DOHH2 (cell line): ENCODE measurements around the gene UBA5.

Experiments used
- H3F3A ChIP-seq: fragments of 200-600 bp; sonication (generic), shearing (Covaris generic); 2 replicates; pipeline ENCODE4 v1.6.0; 2016; ENCODE audit warnings: antibody characterized with exemption, mild to moderate bottlenecking; ENCODE audit not compliant: control insufficient read depth, insufficient read depth
- H3K27ac ChIP-seq: fragments of 200-600 bp; sonication (generic); 2 replicates; pipeline ENCODE4 v1.5.1; 2014; ENCODE audit warnings: low read depth, mild to moderate bottlenecking, low read length, moderate library complexity
- H3K27me3 ChIP-seq: fragments of 200-600 bp; sonication (generic); 2 replicates; pipeline ENCODE4 v1.6.1; 2014; ENCODE audit warnings: mild to moderate bottlenecking, low read length, mixed read lengths; ENCODE audit not compliant: control insufficient read depth
- H3K36me3 ChIP-seq: fragments of 200-600 bp; sonication (generic); 2 replicates; pipeline ENCODE4 v1.6.1; 2014; ENCODE audit warnings: mild to moderate bottlenecking, low read length, moderate library complexity, mixed read lengths; ENCODE audit not compliant: control insufficient read depth
- H3K4me1 ChIP-seq: fragments of 200-600 bp; sonication (generic); 2 replicates; pipeline ENCODE4 v1.6.1; 2014; ENCODE audit warnings: mild to moderate bottlenecking, low read length, mixed read lengths; ENCODE audit not compliant: control insufficient read depth
- H3K4me2 ChIP-seq: fragments of 200-600 bp; sonication (generic); 2 replicates; pipeline ENCODE4 v1.6.0; 2014; ENCODE audit warnings: mild to moderate bottlenecking, low read length, moderate library complexity
- H3K4me3 ChIP-seq: fragments of 200-600 bp; sonication (generic); 2 replicates; pipeline ENCODE4 v1.5.1; 2014; ENCODE audit warnings: mild to moderate bottlenecking, low read length, mixed read lengths
- H3K79me2 ChIP-seq: fragments of 200-600 bp; sonication (generic); 2 replicates; pipeline ENCODE4 v1.6.1; 2014; ENCODE audit warnings: mild to moderate bottlenecking, low read length, mixed read lengths; ENCODE audit not compliant: control insufficient read depth
- H3K9me2 ChIP-seq: fragments of 200-600 bp; sonication (generic); replicated peaks from 2 replicates; pipeline ENCODE4 v1.6.1; 2014; ENCODE audit warnings: mild to moderate bottlenecking, low read length, mixed read lengths; ENCODE audit not compliant: control insufficient read depth
- H3K9me3 ChIP-seq: fragments of 200-600 bp; sonication (generic); 2 replicates; pipeline ENCODE4 v1.6.1; 2014; ENCODE audit warnings: antibody characterized with exemption, low read length, mixed read lengths; ENCODE audit not compliant: control insufficient read depth, insufficient read depth
- H4K20me1 ChIP-seq: fragments of 200-600 bp; sonication (generic); 2 replicates; pipeline ENCODE4 v1.6.0; 2014; ENCODE audit warnings: low read depth, mild to moderate bottlenecking, antibody characterized with exemption, low read length, moderate library complexity; ENCODE audit not compliant: control insufficient read depth, insufficient read depth
- EZH2phosphoT487 ChIP-seq: fragments of 200-600 bp; sonication (generic); IDR thresholded peaks from 2 replicates; pipeline ENCODE4 v1.6.1; 2017; ENCODE audit warnings: borderline replicate concordance, mild to moderate bottlenecking, antibody characterized with exemption, low read length, moderate library complexity, mixed read lengths
- TF ChIP-seq, protein P1 (sequence below): fragments of 200-600 bp; sonication (generic); IDR thresholded peaks from one replicate; pipeline ENCODE4 v1.5.1; 2014; ENCODE audit warnings: antibody characterized with exemption, mild to moderate bottlenecking, low read depth, low read length; ENCODE audit not compliant: poor library complexity, severe bottlenecking

Gene UBA5

DNA sequence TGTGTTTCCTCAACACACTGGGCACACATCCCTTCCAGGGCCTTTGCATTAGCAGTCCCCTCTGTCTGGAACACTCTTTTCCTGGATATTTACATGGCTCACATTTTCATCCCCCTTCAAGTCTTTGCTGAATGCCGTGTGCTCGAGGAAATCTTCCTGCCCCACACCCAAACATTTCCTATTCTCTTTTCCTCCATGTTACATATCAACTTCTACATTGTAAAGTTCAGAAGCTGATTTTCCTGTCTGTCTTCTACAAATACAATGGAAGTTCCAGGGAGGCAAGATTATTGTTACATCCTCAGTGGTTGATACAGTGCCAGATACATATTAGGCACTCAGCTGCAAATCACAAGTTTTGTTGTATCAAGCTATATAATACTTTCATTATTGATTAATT is 4.7 kb upstream of the UBA5 start:
- Histone ChIP-seq H3K79me2 (peaks cover 41% of the 10 kb centered on the region), H3K27ac (no peak overlapping the region), H3K9me3 (no peaks in the 10 kb centered on the region), H3F3A (no peaks in the 10 kb centered on the region), H4K20me1 (no peaks in the 10 kb centered on the region), H3K4me3 (no peak overlapping the region), H3K36me3 (peaks cover 2% of the 10 kb centered on the region), H3K4me2 (no peak overlapping the region), H3K4me1 (peaks cover 19% of the 10 kb centered on the region), H3K27me3 (no peaks in the 10 kb centered on the region), H3K9me2 (no peaks in the 10 kb centered on the region)
- TF ChIP-seq EZH2phosphoT487: no peak
- TF ChIP-seq, protein P1, sequence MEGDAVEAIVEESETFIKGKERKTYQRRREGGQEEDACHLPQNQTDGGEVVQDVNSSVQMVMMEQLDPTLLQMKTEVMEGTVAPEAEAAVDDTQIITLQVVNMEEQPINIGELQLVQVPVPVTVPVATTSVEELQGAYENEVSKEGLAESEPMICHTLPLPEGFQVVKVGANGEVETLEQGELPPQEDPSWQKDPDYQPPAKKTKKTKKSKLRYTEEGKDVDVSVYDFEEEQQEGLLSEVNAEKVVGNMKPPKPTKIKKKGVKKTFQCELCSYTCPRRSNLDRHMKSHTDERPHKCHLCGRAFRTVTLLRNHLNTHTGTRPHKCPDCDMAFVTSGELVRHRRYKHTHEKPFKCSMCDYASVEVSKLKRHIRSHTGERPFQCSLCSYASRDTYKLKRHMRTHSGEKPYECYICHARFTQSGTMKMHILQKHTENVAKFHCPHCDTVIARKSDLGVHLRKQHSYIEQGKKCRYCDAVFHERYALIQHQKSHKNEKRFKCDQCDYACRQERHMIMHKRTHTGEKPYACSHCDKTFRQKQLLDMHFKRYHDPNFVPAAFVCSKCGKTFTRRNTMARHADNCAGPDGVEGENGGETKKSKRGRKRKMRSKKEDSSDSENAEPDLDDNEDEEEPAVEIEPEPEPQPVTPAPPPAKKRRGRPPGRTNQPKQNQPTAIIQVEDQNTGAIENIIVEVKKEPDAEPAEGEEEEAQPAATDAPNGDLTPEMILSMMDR: no peak

DNA sequence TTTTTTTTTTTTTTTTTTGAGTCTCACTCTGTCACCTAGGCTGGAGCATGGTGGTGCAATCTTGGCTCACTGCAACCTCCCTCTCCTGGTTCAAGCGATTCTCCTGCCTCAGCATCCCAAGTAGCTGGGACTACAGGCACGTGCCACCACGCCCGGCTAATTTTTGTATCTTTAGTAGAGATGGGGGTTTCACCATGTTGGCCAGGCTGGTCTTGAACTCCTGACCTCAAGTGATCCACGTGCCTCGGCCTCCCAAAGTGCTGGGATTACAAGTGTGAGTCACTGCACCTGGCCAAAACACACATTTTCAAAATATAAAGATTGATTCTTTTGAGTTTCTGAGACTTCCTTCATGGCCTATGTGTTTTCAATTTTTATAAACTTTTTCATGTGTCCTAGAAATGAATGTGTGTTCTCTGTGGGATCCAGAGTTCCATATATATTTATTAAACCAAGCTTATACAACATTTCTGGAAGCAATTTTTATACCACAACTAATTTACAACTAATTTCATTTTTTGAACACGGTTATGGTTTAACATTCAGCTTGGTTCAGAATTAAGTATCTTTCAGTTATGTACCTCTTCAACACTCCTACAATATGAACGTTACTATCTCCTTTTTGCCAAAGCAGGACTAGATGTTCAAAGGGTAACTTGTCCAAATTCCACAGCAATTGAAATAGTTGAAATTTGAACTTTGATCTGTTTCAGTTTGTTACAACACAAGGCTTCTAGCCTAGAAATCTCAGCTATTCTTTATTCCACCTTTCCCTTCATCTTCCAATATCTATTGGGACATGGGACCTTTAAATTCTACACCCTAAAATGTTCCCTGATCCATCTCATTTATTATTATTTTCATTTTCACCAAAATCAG is 2.0 kb upstream of the UBA5 start:
- Histone ChIP-seq H3K27me3 (no peaks in the 10 kb centered on the region), H3K4me2 (peak overlapping the region; percentile 73), H3K9me3 (no peaks in the 10 kb centered on the region), H3K4me3 (peak overlapping the region; percentile 86), H3K4me1 (peaks cover 31% of the 10 kb centered on the region), H3F3A (no peaks in the 10 kb centered on the region), H4K20me1 (no peaks in the 10 kb centered on the region), H3K36me3 (peaks cover 6% of the 10 kb centered on the region), H3K27ac (no peak overlapping the region), H3K9me2 (no peaks in the 10 kb centered on the region), H3K79me2 (peaks cover 67% of the 10 kb centered on the region)
- TF ChIP-seq EZH2phosphoT487: no peak
- TF ChIP-seq, protein P1: no peak

DNA sequence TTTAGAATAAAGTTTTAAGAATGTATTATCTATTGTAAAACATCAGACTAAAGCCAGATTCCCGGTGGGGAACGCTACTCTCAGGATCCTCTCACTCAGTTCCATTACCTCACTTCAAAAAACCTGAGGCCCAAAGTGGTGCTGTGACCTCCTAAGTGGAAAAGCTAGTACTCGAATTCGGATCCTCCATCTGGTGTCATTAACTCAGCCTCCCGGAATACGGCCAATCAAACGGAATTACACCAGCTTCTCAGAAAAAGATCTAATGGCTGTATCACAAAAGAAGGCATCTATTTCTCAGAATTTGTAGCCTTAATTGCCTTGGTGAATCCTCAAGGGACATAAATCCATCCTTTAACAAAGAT is 1.1 kb upstream of the UBA5 start:
- Histone ChIP-seq H3K79me2 (peaks cover 76% of the 10 kb centered on the region), H3K27ac (no peak overlapping the region)

More for the DNA sequence above, 1.1 kb upstream of the UBA5 start:
- Histone ChIP-seq H3K27me3 (no peaks in the 10 kb centered on the region), H4K20me1 (no peaks in the 10 kb centered on the region), H3K9me3 (no peaks in the 10 kb centered on the region), H3K9me2 (no peaks in the 10 kb centered on the region), H3K36me3 (peaks cover 8% of the 10 kb centered on the region), H3K4me2 (peak overlapping the region; percentile 73), H3K4me1 (peaks cover 31% of the 10 kb centered on the region), H3K4me3 (peak overlapping the region; percentile 86), H3F3A (no peaks in the 10 kb centered on the region)
- TF ChIP-seq EZH2phosphoT487: no peak
- TF ChIP-seq, protein P1: no peak
